Stimulated activated CD4-positive, alpha-beta T cell treated with anti-CD3 and anti-CD28 coated beads, Interleukin-15, amount 100 ng/mL, for 48 hours (primary cell): ENCODE data around the gene LHFPL6.

Source experiments
- DNase-seq, 2 donors: peaks; one replicate each; pipeline ENCODE4 v3.0.0-alpha.2; 2020; ENCODE audit warnings: low read depth in 2 of 2

Gene LHFPL6

GRCh38 chr13:39468306-39468705 is 134.7 kb downstream of the LHFPL6 start:
- no peak for DNase-seq

GRCh38 chr13:39463611-39464010 is 139.4 kb downstream of the LHFPL6 start:
- no peak for DNase-seq

GRCh38 chr13:39462906-39463305 is 140.1 kb downstream of the LHFPL6 start:
- DNase-seq: no peak

- no peak for DNase-seq
These were observed 140.6 kb downstream of the LHFPL6 start for GRCh38 chr13:39462428-39462827.

- no peak for DNase-seq
These were observed 141.2 kb downstream of the LHFPL6 start for GRCh38 chr13:39461685-39462266.

GRCh38 chr13:39457274-39457673 is 145.7 kb downstream of the LHFPL6 start:
- DNase-seq: no peak

- no peak for DNase-seq
These were observed 147.3 kb downstream of the LHFPL6 start for GRCh38 chr13:39455521-39456175.

- DNase-seq: no peak
These were observed 150.2 kb downstream of the LHFPL6 start for GRCh38 chr13:39452834-39453233.

- no peak for DNase-seq
These were observed 150.6 kb downstream of the LHFPL6 start for GRCh38 chr13:39452417-39452816.

- no peak for DNase-seq
These were observed 151.1 kb downstream of the LHFPL6 start for GRCh38 chr13:39451860-39452301.

GRCh38 chr13:39451301-39451700 is 151.7 kb downstream of the LHFPL6 start:
- no peak for DNase-seq

GRCh38 chr13:39450176-39450575 is 152.8 kb downstream of the LHFPL6 start:
- no peak for DNase-seq

- no peak for DNase-seq
These were observed 154.2 kb downstream of the LHFPL6 start for GRCh38 chr13:39448834-39449233.

- no peak for DNase-seq
These were observed 156.1 kb downstream of the LHFPL6 start for GRCh38 chr13:39446865-39447264.

GRCh38 chr13:39444866-39445265 is 158.1 kb downstream of the LHFPL6 start:
- no peak for DNase-seq

GRCh38 chr13:39433651-39434050 is 169.3 kb downstream of the LHFPL6 start:
- no peak for DNase-seq

- no peak for DNase-seq
These were observed 170.8 kb downstream of the LHFPL6 start for GRCh38 chr13:39432196-39432595.

GRCh38 chr13:39422845-39423565 is 180.0 kb downstream of the LHFPL6 start:
- no peak for DNase-seq

- no peak for DNase-seq
These were observed 183.1 kb downstream of the LHFPL6 start for GRCh38 chr13:39419876-39420275.

GRCh38 chr13:39419068-39419467 is 183.9 kb downstream of the LHFPL6 start:
- DNase-seq: no peak

- DNase-seq: no peak
These were observed 184.6 kb downstream of the LHFPL6 start for GRCh38 chr13:39418424-39418823.

GRCh38 chr13:39417643-39418042 is 185.3 kb downstream of the LHFPL6 start:
- no peak for DNase-seq

- DNase-seq: no peak
These were observed 185.9 kb downstream of the LHFPL6 start for GRCh38 chr13:39417131-39417530.
